Measurements from ENCODE around the gene SLC20A1.
"Not testable (repeated sequence)": the region's sequence is repeated elsewhere in the genome, so short reads cannot be mapped to it uniquely, and the experiment has no call there.

The SLC20A1 gene

DNA sequence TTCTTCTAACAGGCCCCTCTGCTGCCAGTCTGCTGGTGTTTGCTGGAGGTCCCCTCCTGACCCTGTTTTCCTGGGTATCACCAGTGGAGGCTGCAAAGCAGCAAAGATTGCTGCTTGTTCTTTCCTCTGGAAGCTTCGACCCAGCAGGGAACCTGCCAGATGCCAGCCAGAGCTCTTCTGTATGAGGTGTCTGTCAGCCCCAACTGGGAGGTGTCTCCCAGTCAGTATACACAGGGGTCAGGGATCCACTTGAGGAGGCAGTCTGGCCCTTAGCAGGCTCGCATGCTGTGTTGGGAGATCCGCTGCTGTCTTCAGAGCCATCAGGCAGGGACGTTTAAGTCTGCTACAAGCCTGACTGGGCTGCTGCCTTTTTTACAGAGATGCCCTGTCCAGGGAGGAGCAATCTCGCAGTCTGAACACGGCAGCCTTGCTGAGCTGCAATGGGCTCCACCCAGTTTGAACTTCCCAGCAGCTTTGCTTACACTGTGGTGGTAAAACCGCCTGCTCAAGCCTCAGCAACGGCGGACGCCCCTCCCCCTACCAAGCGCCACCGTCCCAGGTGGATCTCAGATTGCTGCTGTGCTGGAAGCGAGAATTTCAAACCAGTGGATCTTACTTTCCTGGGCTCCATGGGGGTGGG is 31.4 kb upstream of the SLC20A1 start:
- DNase-seq (ENCODE audit: extremely low read depth, insufficient read length), result no peak
- no peak overlapping the region for H3K4me3 ChIP-seq (replicated peaks; ENCODE audit: low read depth, low read length)
- no peaks in the 10 kb centered on the region for H3K36me3 ChIP-seq (ENCODE audit: control insufficient read depth, insufficient read depth, low read length)
- H3K27me3 ChIP-seq (replicated peaks; ENCODE audit: control insufficient read depth, insufficient read depth, low read length), result no peaks in the 10 kb centered on the region
- TF ChIP-seq CTCF (IDR thresholded peaks at IDR 0.05; ENCODE audit: insufficient read depth, low read length, poor library complexity, severe bottlenecking), result no peak

DNA sequence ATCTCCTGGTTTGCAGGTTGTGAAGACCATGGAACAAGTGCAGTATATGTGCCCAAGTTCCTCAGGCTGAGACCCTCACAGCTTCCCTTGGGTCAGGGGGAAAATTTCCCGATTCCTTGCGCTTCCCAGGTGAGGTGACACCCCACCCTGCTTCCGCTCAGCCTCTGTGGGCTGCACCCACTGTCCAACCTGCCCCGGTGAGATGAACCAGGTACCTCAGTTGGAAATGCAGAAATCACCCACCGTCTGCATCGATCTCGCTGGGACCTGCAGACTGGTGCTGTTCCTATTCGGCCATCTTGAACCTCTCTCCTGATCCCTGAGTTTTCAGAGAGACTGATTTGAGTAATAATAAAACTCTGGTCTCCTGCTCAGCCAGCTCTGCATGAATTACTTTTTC is 30.7 kb upstream of the SLC20A1 start:
- Histone ChIP-seq H3K4me3 (replicated peaks; ENCODE audit: low read depth, low read length) (no peak overlapping the region), H3K27me3 (replicated peaks; ENCODE audit: control insufficient read depth, insufficient read depth, low read length) (no peaks in the 10 kb centered on the region), H3K36me3 (ENCODE audit: control insufficient read depth, insufficient read depth, low read length) (no peaks in the 10 kb centered on the region)
- no peak for TF ChIP-seq CTCF (IDR thresholded peaks at IDR 0.05; ENCODE audit: insufficient read depth, low read length, poor library complexity, severe bottlenecking)
- DNase-seq (ENCODE audit: extremely low read depth, insufficient read length), result no peak

GRCh38 chr2:112615798-112616197 is 29.9 kb upstream of the SLC20A1 start:
- DNase-seq (ENCODE audit: extremely low read depth, insufficient read length); H3K27me3 ChIP-seq (replicated peaks; ENCODE audit: control insufficient read depth, insufficient read depth, low read length); H3K4me3 ChIP-seq (replicated peaks; ENCODE audit: low read depth, low read length); H3K36me3 ChIP-seq (ENCODE audit: control insufficient read depth, insufficient read depth, low read length): not testable (repeated sequence)

- H3K4me3 ChIP-seq (replicated peaks; ENCODE audit: low read depth, low read length), result no peak overlapping the region
- H3K27me3 ChIP-seq (replicated peaks; ENCODE audit: control insufficient read depth, insufficient read depth, low read length), result no peaks in the 10 kb centered on the region; the same call in 1 of the 2 replicates
- H3K36me3 ChIP-seq (ENCODE audit: control insufficient read depth, insufficient read depth, low read length), result no peaks in the 10 kb centered on the region
- TF ChIP-seq CTCF (IDR thresholded peaks at IDR 0.05; ENCODE audit: insufficient read depth, low read length, poor library complexity, severe bottlenecking), result no peak
- no peak for DNase-seq (ENCODE audit: extremely low read depth, insufficient read length)
These were observed 27.4 kb upstream of the SLC20A1 start for GRCh38 chr2:112618383-112618782.

GRCh38 chr2:112621790-112622527 is 23.8 kb upstream of the SLC20A1 start:
- no peak for DNase-seq (ENCODE audit: extremely low read depth, insufficient read length)

More at GRCh38 chr2:112621790-112622527, 23.8 kb upstream of the SLC20A1 start:
- H3K27me3 ChIP-seq (replicated peaks; ENCODE audit: control insufficient read depth, insufficient read depth, low read length), result no peaks in the 10 kb centered on the region; the same call in 1 of the 2 replicates
- H3K36me3 ChIP-seq (ENCODE audit: control insufficient read depth, insufficient read depth, low read length), result no peaks in the 10 kb centered on the region
- no peak overlapping the region for H3K4me3 ChIP-seq (replicated peaks; ENCODE audit: low read depth, low read length)
- no peak for TF ChIP-seq CTCF (IDR thresholded peaks at IDR 0.05; ENCODE audit: insufficient read depth, low read length, poor library complexity, severe bottlenecking)
